CD14-positive monocyte (primary cell): ENCODE data around the gene MSANTD1. TPM values are rescaled to one million over a fixed set of nuclear protein-coding genes. Genes with fewer than 3 reads are reported as not detected.

Source experiments
- DNase-seq, 3 donors: peaks; one replicate each; pipeline ENCODE4 v3.0.0-alpha.2; 2011 to 2022
- H2AFZ ChIP-seq: 2 replicates; pipeline ENCODE4 v1.6.0; 2012; ENCODE audit warnings: mild to moderate bottlenecking, low read depth, low read length, inconsistent platforms; ENCODE audit not compliant: insufficient read depth, poor library complexity, severe bottlenecking
- H3K27ac ChIP-seq, 2 donors: 1 replicate in 1 of 2; 2 replicates in 1 of 2; pipeline ENCODE4 v1.5.1; 2012 to 2013; ENCODE audit warnings: low read length in 2 of 2, control low read depth in 1 of 2, inconsistent platforms in 1 of 2, low read depth in 1 of 2, mild to moderate bottlenecking in 1 of 2
- H3K27me3 ChIP-seq, 2 donors: one replicate each; pipeline versions ENCODE4 v1.6.0 to v1.6.1; 2011 to 2013; ENCODE audit warnings: low read length in 2 of 2; ENCODE audit not compliant: control insufficient read depth in 2 of 2, insufficient read depth in 2 of 2
- H3K36me3 ChIP-seq, 2 donors: replicated peaks in 1 of 2; 1 replicate in 1 of 2; 2 replicates in 1 of 2; pipeline versions ENCODE4 v1.5.1 to v1.6.1; 2012 to 2013; ENCODE audit warnings: low read length in 2 of 2, control low read depth in 1 of 2, inconsistent platforms in 1 of 2, mild to moderate bottlenecking in 1 of 2; ENCODE audit not compliant: insufficient read depth in 2 of 2, control insufficient read depth in 1 of 2
- H3K4me1 ChIP-seq, 2 donors: 1 replicate in 1 of 2; 2 replicates in 1 of 2; pipeline versions ENCODE4 v1.5.1 to v1.6.1; 2012 to 2013; ENCODE audit warnings: low read length in 2 of 2, control low read depth in 1 of 2, inconsistent platforms in 1 of 2, mild to moderate bottlenecking in 1 of 2, moderate library complexity in 1 of 2; ENCODE audit not compliant: insufficient read depth in 2 of 2, control insufficient read depth in 1 of 2
- H3K4me2 ChIP-seq: replicated peaks from 2 replicates; pipeline ENCODE3; 2012; ENCODE audit warnings: low read length, moderate library complexity, mild to moderate bottlenecking; ENCODE audit not compliant: poor library complexity, severe bottlenecking; ENCODE audit errors: extremely low read depth
- H3K4me3 ChIP-seq, 3 experiments: fragments of 200-600 bp in 1 of 3; sonication (generic) in 1 of 3; replicated peaks in 1 of 3; 1 replicate in 2 of 3; 2 replicates in 1 of 3; pipeline ENCODE4 v1.5.1; 2011 to 2013; ENCODE audit warnings: low read length in 3 of 3, mild to moderate bottlenecking in 3 of 3, control low read depth in 2 of 3, low read depth in 2 of 3, inconsistent platforms in 1 of 3, moderate library complexity in 1 of 3
- H3K79me2 ChIP-seq: 2 replicates; pipeline ENCODE4 v1.6.0; 2012; ENCODE audit warnings: mild to moderate bottlenecking, control low read depth, inconsistent platforms, low read length, moderate library complexity; ENCODE audit not compliant: insufficient read depth
- H3K9ac ChIP-seq: 2 replicates; pipeline ENCODE4 v1.6.0; 2017; ENCODE audit warnings: low read length, mild to moderate bottlenecking; ENCODE audit not compliant: insufficient read depth, poor library complexity, severe bottlenecking
- H3K9me3 ChIP-seq, 2 donors: replicated peaks in 1 of 2; 1 replicate in 1 of 2; 2 replicates in 1 of 2; pipeline versions ENCODE4 v1.5.1 to v1.6.1; 2012 to 2013; ENCODE audit warnings: low read length in 2 of 2, control low read depth in 1 of 2; ENCODE audit not compliant: control insufficient read depth in 1 of 2, insufficient read depth in 1 of 2
- H4K20me1 ChIP-seq: 2 replicates; pipeline ENCODE4 v1.6.0; 2012; ENCODE audit warnings: mild to moderate bottlenecking, low read length, control low read depth, moderate library complexity; ENCODE audit not compliant: insufficient read depth
- H3K27ac Mint-ChIP-seq, 7 donors: one replicate each; pipeline ENCODE4 v1.8.0; 2020; ENCODE audit warnings: mild to moderate bottlenecking in 7 of 7, mixed read lengths in 7 of 7, moderate library complexity in 6 of 7, inconsistent platforms in 2 of 7
- H3K27me3 Mint-ChIP-seq, 3 donors: one replicate each; pipeline ENCODE4 v1.8.0; 2021 to 2022; ENCODE audit warnings: low read depth in 3 of 3, mild to moderate bottlenecking in 3 of 3, mixed read lengths in 3 of 3, moderate library complexity in 3 of 3, inconsistent platforms in 1 of 3
- H3K36me3 Mint-ChIP-seq, 2 donors: one replicate each; pipeline ENCODE4 v1.8.0; 2020; ENCODE audit warnings: mixed read lengths in 2 of 2, inconsistent platforms in 1 of 2, mild to moderate bottlenecking in 1 of 2
- H3K4me1 Mint-ChIP-seq: one replicate; pipeline ENCODE4 v1.8.0; 2020; ENCODE audit warnings: mild to moderate bottlenecking, mixed read lengths
- H3K4me3 Mint-ChIP-seq, 2 donors: one replicate each; pipeline ENCODE4 v1.8.0; 2020; ENCODE audit warnings: mild to moderate bottlenecking in 2 of 2, mixed read lengths in 2 of 2, moderate library complexity in 1 of 2
- H3K9me3 Mint-ChIP-seq, 7 donors: one replicate each; pipeline ENCODE4 v1.8.0; 2020 to 2022; ENCODE audit warnings: mixed read lengths in 7 of 7, mild to moderate bottlenecking in 6 of 7, moderate library complexity in 6 of 7, inconsistent platforms in 2 of 7
- WGBS: methylation state at CpG from one replicate; pipeline ENCODE4 v1.1.5; 2013; ENCODE audit warnings: missing lambda C conversion rate; ENCODE audit not compliant: insufficient coverage; 5-methylcytosine and 5-hydroxymethylcytosine counted together
- intact Hi-C, 2 donors: fragments of 100-400 bp; cut with micrococcal nuclease; formaldehyde crosslinking; loops; one replicate each; pipeline versions ENCODE4 v1.15.0 to v1.15.1; 2023
- polyA plus RNA-seq, 3 donors: library from polyadenylated mRNA; depleted of rRNA in 1 of 3; unstranded in 2 of 3; stranded (reverse) in 1 of 3; fragments of 300-500 nt in 2 of 3; fragments of >200 nt in 1 of 3; fragmentation: Illumina TruSeq in 2 of 3; gene quantifications; 1 replicate in 2 of 3; 2 replicates in 1 of 3; pipeline ENCODE4 v1.2.3, GENCODE V29; 2012 to 2021
- TF ChIP-seq, protein P1 (sequence below): fragments of 200-600 bp; IDR thresholded peaks from one replicate; pipeline ENCODE4 v1.8.0; 2022; ENCODE audit warnings: antibody characterized with exemption, mild to moderate bottlenecking

Gene MSANTD1
- polyA plus RNA-seq, 3 donors = 0.52 TPM; not detected in 2

DNA sequence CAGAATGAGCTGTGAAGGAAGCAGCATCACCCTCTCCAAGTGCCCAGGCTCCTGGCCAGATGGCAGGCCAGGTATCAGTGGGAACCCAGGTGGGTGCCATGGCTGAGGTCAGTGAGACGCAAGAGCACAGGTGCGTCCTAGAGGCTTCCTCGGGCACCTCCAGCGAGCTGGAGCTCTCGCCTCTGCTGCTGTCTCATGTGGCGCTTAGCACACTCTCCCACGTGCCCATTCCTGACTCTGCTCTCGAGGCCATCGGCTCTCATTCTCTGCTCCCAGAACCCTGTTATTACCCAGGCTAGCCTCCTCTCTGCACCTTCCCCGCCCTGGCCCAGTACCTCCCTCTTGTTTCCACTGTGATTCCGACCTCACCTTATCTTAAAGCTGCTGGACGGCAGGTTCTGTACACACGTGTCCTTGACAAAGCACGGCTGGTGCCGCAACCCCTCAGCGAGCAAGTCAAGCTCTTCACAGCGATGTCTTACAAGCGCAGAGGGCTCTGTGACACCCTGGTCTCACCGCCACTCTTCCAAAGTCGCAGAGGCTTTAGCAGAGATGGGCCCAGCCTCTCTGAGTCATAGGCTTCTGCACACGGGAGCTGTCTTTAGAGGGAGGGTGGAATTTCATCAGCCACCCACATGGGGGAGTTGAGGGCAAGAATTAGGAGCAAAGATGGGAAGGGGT lies 15.4 kb upstream of the MSANTD1 start:
- Histone ChIP-seq H3K4me3 (no peak overlapping the region), H3K9ac (no peak overlapping the region), H3K9me3 (no peaks in the 10 kb centered on the region), H3K27me3 (no peaks in the 10 kb centered on the region), H3K4me2 (no peak overlapping the region), H2AFZ (no peak overlapping the region), H3K79me2 (no peaks in the 10 kb centered on the region), H3K27ac (peak overlapping the region in 1 of 2 donors; percentile 14), H3K4me1 (no peaks in the 10 kb centered on the region), H3K36me3 (peaks cover 96 to 97% of the 10 kb centered on the region in 2 donors), H4K20me1 (no peaks in the 10 kb centered on the region)
- peaks cover 94 to 100% of the 10 kb centered on the region in 2 donors for H3K36me3 Mint-ChIP-seq
- H3K4me3 Mint-ChIP-seq = no peak overlapping the region
- H3K9me3 Mint-ChIP-seq = peaks cover 0 to 4% (median 0%) of the 10 kb centered on the region in 7 donors
- DNase-seq = no peak
- no peaks in the 10 kb centered on the region for H3K4me1 Mint-ChIP-seq
- H3K27me3 Mint-ChIP-seq = peaks cover 0 to 2% (median 0%) of the 10 kb centered on the region in 3 donors
- intact Hi-C loops = loop anchor here in 1 of 2 donors (5.0 kb wide), 2 partner anchors 41 to 49 kb away; no protein-coding TSS in a partner anchor
- 99% methylated on average over 14 of the region's 21 CpGs for WGBS
- peak overlapping the region in 4 of 7 donors; percentile 25 to 60 (median 40) for H3K27ac Mint-ChIP-seq
- TF ChIP-seq, protein P1, sequence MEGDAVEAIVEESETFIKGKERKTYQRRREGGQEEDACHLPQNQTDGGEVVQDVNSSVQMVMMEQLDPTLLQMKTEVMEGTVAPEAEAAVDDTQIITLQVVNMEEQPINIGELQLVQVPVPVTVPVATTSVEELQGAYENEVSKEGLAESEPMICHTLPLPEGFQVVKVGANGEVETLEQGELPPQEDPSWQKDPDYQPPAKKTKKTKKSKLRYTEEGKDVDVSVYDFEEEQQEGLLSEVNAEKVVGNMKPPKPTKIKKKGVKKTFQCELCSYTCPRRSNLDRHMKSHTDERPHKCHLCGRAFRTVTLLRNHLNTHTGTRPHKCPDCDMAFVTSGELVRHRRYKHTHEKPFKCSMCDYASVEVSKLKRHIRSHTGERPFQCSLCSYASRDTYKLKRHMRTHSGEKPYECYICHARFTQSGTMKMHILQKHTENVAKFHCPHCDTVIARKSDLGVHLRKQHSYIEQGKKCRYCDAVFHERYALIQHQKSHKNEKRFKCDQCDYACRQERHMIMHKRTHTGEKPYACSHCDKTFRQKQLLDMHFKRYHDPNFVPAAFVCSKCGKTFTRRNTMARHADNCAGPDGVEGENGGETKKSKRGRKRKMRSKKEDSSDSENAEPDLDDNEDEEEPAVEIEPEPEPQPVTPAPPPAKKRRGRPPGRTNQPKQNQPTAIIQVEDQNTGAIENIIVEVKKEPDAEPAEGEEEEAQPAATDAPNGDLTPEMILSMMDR = no peak

GRCh38 chr4:3234171-3235029 lies 14.6 kb upstream of the MSANTD1 start:
- Histone ChIP-seq H3K4me2 (no peak overlapping the region), H3K27ac (peak overlapping the region in 1 of 2 donors; percentile 14), H3K9me3 (no peaks in the 10 kb centered on the region), H3K27me3 (no peaks in the 10 kb centered on the region), H3K4me3 (no peak overlapping the region), H2AFZ (no peak overlapping the region), H3K36me3 (peaks cover 96 to 97% of the 10 kb centered on the region in 2 donors), H3K4me1 (no peaks in the 10 kb centered on the region), H3K9ac (no peak overlapping the region), H4K20me1 (no peaks in the 10 kb centered on the region), H3K79me2 (no peaks in the 10 kb centered on the region)
- no peak for DNase-seq
- TF ChIP-seq, protein P1 = no peak
- 93% methylated on average over 23 of the region's 23 CpGs for WGBS
- Mint-ChIP-seq H3K27me3 (peaks cover 0 to 2% (median 0%) of the 10 kb centered on the region in 3 donors), H3K4me1 (no peaks in the 10 kb centered on the region), H3K36me3 (peaks cover 89 to 100% of the 10 kb centered on the region in 2 donors), H3K4me3 (no peak overlapping the region), H3K27ac (peak overlapping the region; percentile 41 to 84 (median 57)), H3K9me3 (peaks cover 0 to under 1% (median 0%) of the 10 kb centered on the region in 7 donors)
- intact Hi-C loops = loop anchor here in 1 of 2 donors (5.0 kb wide), 2 partner anchors 42 to 48 kb away; no protein-coding TSS in a partner anchor
